Large intestine (tissue), 3 donors: ENCODE results near the gene BPTF. TPM values are rescaled to one million over a fixed set of nuclear protein-coding genes. Genes with fewer than 3 reads are reported as not detected.
"Not testable (repeated sequence)": the region's sequence is repeated elsewhere in the genome, so short reads cannot be mapped to it uniquely, and the experiment has no call there.

Experiments
- DNase-seq, 2 donors: peaks; one replicate each; pipeline versions ENCODE4 v3.0.0 to v3.0.0-alpha.2; 2013
- H3K27ac ChIP-seq: one replicate; pipeline ENCODE4 v1.5.1; 2013; ENCODE audit warnings: low read length
- H3K27me3 ChIP-seq: 2 replicates; pipeline ENCODE4 v1.6.1; 2013; ENCODE audit warnings: low read length; ENCODE audit not compliant: control insufficient read depth, insufficient read depth
- H3K36me3 ChIP-seq: 2 replicates; pipeline ENCODE4 v1.6.1; 2013; ENCODE audit warnings: low read length; ENCODE audit not compliant: control insufficient read depth, insufficient read depth
- H3K4me1 ChIP-seq: one replicate; pipeline ENCODE4 v1.6.1; 2013; ENCODE audit warnings: low read length; ENCODE audit not compliant: control insufficient read depth, insufficient read depth
- H3K4me3 ChIP-seq: one replicate; pipeline ENCODE4 v1.5.1; 2013; ENCODE audit warnings: low read length
- H3K9me3 ChIP-seq: one replicate; pipeline ENCODE4 v1.6.1; 2013; ENCODE audit warnings: mild to moderate bottlenecking, low read depth, low read length, moderate library complexity; ENCODE audit not compliant: control insufficient read depth
- WGBS: methylation state at CpG from one replicate; pipeline ENCODE4 v1.1.5; 2013; ENCODE audit warnings: low lambda C conversion rate; ENCODE audit not compliant: insufficient coverage; 5-methylcytosine and 5-hydroxymethylcytosine counted together
- polyA plus RNA-seq: library from polyadenylated mRNA; unstranded; fragments of 120-200 nt; gene quantifications from one replicate; pipeline ENCODE4 v1.2.1, GENCODE V29; 2013

Gene BPTF
- polyA plus RNA-seq, 1 donor: 62.2 TPM

- H3K9me3 ChIP-seq: no peaks in the 10 kb centered on the region
- DNase-seq: no peak
- H3K4me1 ChIP-seq: no peaks in the 10 kb centered on the region
- H3K36me3 ChIP-seq: no peaks in the 10 kb centered on the region
- no peaks in the 10 kb centered on the region for H3K27me3 ChIP-seq
- H3K27ac ChIP-seq: no peak overlapping the region
- no peak overlapping the region for H3K4me3 ChIP-seq
- 83% methylated on average over 1 of the region's 5 CpGs for WGBS
These were observed 11.5 kb upstream of the BPTF start for GRCh38 chr17:67813803-67814180.

DNA sequence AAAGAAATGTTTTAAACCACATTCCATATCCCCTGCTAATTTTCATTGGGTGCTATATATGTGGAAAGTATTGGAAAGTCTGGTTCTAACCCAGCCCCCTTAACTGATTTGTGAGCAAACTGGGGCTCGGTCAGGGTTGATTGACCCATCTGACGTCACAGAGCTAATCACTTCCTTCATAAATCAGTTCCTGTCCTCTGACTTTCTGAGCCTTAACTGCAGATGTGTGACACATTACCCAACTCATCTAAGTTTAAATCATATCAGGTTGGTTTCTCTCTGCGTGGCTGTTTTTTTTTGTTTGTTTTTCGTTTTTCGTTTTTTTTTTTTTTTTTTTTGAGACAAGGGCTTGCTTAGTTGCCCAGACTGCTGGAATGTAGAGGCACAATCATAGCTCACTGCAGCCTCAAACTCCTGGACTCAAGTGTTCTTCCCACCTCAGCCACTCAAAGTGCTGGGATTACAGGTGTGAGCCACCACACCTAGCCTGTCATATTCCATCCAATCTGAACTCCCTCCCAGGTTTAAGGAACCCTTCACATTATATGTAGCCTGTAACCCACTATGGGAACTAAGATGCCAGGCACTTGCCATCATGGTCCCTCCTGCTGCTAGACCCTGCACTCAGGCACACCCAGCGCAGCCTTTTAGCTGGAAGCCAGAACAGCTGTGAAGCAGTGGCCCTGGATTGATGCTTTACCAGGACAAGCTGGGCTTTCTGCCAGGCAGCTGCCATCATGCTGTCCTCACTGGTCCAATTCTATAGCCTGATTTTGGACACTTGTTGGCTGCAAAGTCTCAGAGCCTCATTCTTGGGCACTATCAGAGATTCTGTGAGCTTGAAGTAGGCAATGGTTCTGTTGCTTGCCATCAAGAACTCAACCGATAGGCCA, 6.9 kb upstream of the BPTF start:
- Histone ChIP-seq H3K4me1 (no peaks in the 10 kb centered on the region), H3K27ac (no peak overlapping the region), H3K36me3 (no peaks in the 10 kb centered on the region), H3K27me3 (no peaks in the 10 kb centered on the region), H3K9me3 (no peaks in the 10 kb centered on the region), H3K4me3 (no peak overlapping the region)
- no peak for DNase-seq
- WGBS: 49% methylated on average over 5 of the region's 7 CpGs

- WGBS: no CpG with 5 or more reads among the region's 5 CpGs
- no peak overlapping the region for H3K27ac ChIP-seq
- no peaks in the 10 kb centered on the region for H3K36me3 ChIP-seq
These were observed 5.6 kb upstream of the BPTF start for GRCh38 chr17:67819722-67820121.

GRCh38 chr17:67821871-67822367, 3.4 kb upstream of the BPTF start:
- DNase-seq: no peak
- Histone ChIP-seq H3K36me3 (no peaks in the 10 kb centered on the region), H3K4me3 (no peak overlapping the region), H3K4me1 (peaks cover 2% of the 10 kb centered on the region), H3K27ac (no peak overlapping the region), H3K27me3 (no peaks in the 10 kb centered on the region), H3K9me3 (no peaks in the 10 kb centered on the region)
- WGBS: no CpG with 5 or more reads among the region's 12 CpGs

More at GRCh38 chr17:67819722-67820121, 5.6 kb upstream of the BPTF start:
- H3K4me3 ChIP-seq: no peak overlapping the region
- no peaks in the 10 kb centered on the region for H3K27me3 ChIP-seq
- no peaks in the 10 kb centered on the region for H3K9me3 ChIP-seq
- no peak for DNase-seq
- peaks cover 2% of the 10 kb centered on the region for H3K4me1 ChIP-seq

GRCh38 chr17:67825627-67826601, 611 bp downstream of the BPTF start:
- H3K4me1 ChIP-seq: peaks cover 20% of the 10 kb centered on the region
- not testable (repeated sequence) for H3K36me3 ChIP-seq, H3K27me3 ChIP-seq, H3K9me3 ChIP-seq
- peak overlapping the region; percentile 76 for H3K27ac ChIP-seq
- 0% methylated on average over 2 of the region's 94 CpGs for WGBS
- H3K4me3 ChIP-seq: peak overlapping the region; percentile 73
- DNase-seq: peak; percentile 30 to 79

GRCh38 chr17:67829331-67829730, 4.0 kb downstream of the BPTF start:
- H3K27me3 ChIP-seq: no peaks in the 10 kb centered on the region
- H3K27ac ChIP-seq: no peak overlapping the region
- no peaks in the 10 kb centered on the region for H3K9me3 ChIP-seq
- 25% methylated on average over 1 of the region's 7 CpGs for WGBS
- DNase-seq: peak in 1 of 2 donors; percentile 41
- H3K36me3 ChIP-seq: peaks cover 2% of the 10 kb centered on the region
- peaks cover 18% of the 10 kb centered on the region for H3K4me1 ChIP-seq
- H3K4me3 ChIP-seq: no peak overlapping the region

GRCh38 chr17:67830440-67830839, 5.1 kb downstream of the BPTF start:
- H3K27ac ChIP-seq: no peak overlapping the region
- peaks cover 18% of the 10 kb centered on the region for H3K4me1 ChIP-seq
- peak in 1 of 2 donors; percentile 34 for DNase-seq

GRCh38 chr17:67831268-67831667, 6.0 kb downstream of the BPTF start:
- Histone ChIP-seq H3K4me1 (peaks cover 18% of the 10 kb centered on the region), H3K27me3 (no peaks in the 10 kb centered on the region), H3K36me3 (peaks cover 2% of the 10 kb centered on the region), H3K27ac (no peak overlapping the region), H3K4me3 (no peak overlapping the region), H3K9me3 (no peaks in the 10 kb centered on the region)
- no peak for DNase-seq
- WGBS: no CpG with 5 or more reads among the region's 4 CpGs

More at GRCh38 chr17:67830440-67830839, 5.1 kb downstream of the BPTF start:
- Histone ChIP-seq H3K9me3 (no peaks in the 10 kb centered on the region), H3K27me3 (no peaks in the 10 kb centered on the region), H3K36me3 (peaks cover 2% of the 10 kb centered on the region), H3K4me3 (no peak overlapping the region)
- WGBS: no CpG with 5 or more reads among the region's 6 CpGs

DNA sequence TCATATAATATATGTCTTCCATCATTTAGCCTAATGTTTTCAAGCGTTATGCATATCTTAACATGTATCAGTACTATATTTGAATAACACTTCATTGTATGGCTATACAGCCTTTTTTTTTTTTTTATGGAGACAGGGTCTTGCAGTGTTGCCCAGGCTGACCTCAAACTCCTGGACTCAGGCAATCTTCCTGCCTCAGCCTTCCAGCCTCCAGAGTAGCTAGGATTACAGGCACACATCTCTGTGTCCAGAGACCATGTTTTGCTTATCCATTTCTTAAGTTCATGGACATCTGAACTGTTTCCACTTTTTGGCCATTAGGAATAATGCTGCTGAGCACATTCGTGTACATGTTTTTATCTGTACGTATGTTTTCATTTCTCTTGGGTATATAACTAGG, 7.8 kb downstream of the BPTF start:
- Histone ChIP-seq H3K9me3 (no peaks in the 10 kb centered on the region), H3K36me3 (peaks cover 4% of the 10 kb centered on the region), H3K4me3 (no peak overlapping the region), H3K4me1 (peaks cover 12% of the 10 kb centered on the region), H3K27me3 (no peaks in the 10 kb centered on the region), H3K27ac (no peak overlapping the region)
- 80% methylated on average over 1 of the region's 3 CpGs for WGBS
- DNase-seq: no peak

DNA sequence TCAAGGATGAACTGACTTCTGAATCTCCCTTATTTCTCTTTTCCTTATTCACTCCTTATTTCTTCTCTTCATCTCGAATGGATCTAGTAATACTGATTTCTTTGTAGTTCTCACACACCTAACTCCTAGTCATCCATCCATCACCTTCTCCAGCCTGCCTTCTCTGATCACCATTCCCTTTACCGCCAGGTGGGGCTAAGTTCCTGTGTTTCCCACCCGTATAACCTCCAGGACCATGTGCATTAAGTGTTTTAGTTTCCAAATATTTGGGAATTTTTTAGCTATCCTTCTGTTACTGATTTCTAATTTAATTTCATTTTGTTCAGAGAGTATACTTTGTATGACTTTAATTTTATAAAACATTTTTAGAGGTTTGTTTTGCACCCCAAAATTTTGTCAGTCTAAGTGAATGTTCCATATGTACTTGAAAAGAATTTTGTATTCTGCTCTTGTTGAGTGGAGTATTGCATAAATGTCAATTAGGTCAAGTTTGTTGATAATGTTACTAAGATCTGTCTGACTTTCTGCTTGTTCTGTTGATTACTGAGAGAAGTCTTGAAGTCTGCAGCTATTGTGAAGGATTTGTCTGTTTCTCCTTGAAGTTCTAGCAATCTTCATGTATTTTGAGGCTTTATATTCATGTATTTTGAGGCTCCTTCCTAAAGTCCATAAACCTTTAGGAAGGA, 8.8 kb downstream of the BPTF start:
- no peak for DNase-seq
- Histone ChIP-seq H3K4me1 (peaks cover 6% of the 10 kb centered on the region), H3K36me3 (peaks cover 4% of the 10 kb centered on the region), H3K9me3 (no peaks in the 10 kb centered on the region), H3K4me3 (no peak overlapping the region), H3K27me3 (no peaks in the 10 kb centered on the region), H3K27ac (no peak overlapping the region)
- 90% methylated on average over 2 of the region's 3 CpGs for WGBS
